Caco-2 (cell line): ENCODE measurements around the gene SAMD9. TPM values are rescaled to one million over a fixed set of nuclear protein-coding genes. Genes with fewer than 3 reads are reported as not detected.

ENCODE experiments used
- BruUV-seq: library from RNA; stranded (reverse); fragments of 400-500 nt; replicated peaks from 2 replicates; lab custom pipeline; 2021; lab: Mats Ljungman, UMichigan
- CTCF ChIA-PET: fragments of 300-600 bp; sonication (Branson Sonifier 250); formaldehyde crosslinking; loops from one replicate; lab custom pipeline; 2022; ENCODE audit warnings: antibody characterized with exemption; lab: Charles Lee
- POLR2A ChIA-PET: fragments of 300-600 bp; sonication (Branson Sonifier 250); formaldehyde crosslinking; loops from one replicate; lab custom pipeline; 2022; ENCODE audit warnings: antibody characterized with exemption; lab: Charles Lee
- DNase-seq, 2 experiments: peaks; one replicate each; pipeline versions ENCODE4 v3.0.0 to v3.0.0-alpha.2; 2020 to 2022
- H3K27me3 ChIP-seq: replicated peaks from 2 replicates; pipeline ENCODE4 v1.6.0; 2011; ENCODE audit warnings: low read length; ENCODE audit not compliant: control insufficient read depth, insufficient read depth
- H3K36me3 ChIP-seq: 2 replicates; pipeline ENCODE4 v1.5.1; 2011; ENCODE audit warnings: low read length; ENCODE audit not compliant: control insufficient read depth, insufficient read depth
- H3K4me1 ChIP-seq: fragments of 250-450 bp; sonication (Bioruptor Pico); 2 replicates; pipeline ENCODE4 v1.5.1; 2020; ENCODE audit warnings: mild to moderate bottlenecking
- H3K4me3 ChIP-seq: 2 replicates; pipeline ENCODE4 v1.5.1; 2011; ENCODE audit warnings: low read depth, mild to moderate bottlenecking, control low read depth, low read length
- H3K9me3 ChIP-seq: fragments of 250-450 bp; sonication (Bioruptor Pico); 2 replicates; pipeline ENCODE4 v1.5.1; 2020; ENCODE audit warnings: mild to moderate bottlenecking, moderate library complexity
- H3K27ac Mint-ChIP-seq: one replicate; pipeline ENCODE4 v1.8.0; 2022; ENCODE audit warnings: mixed read lengths; ENCODE audit not compliant: unreplicated experiment
- H3K27me3 Mint-ChIP-seq: one replicate; pipeline ENCODE4 v1.8.0; 2022; ENCODE audit warnings: mixed read lengths; ENCODE audit not compliant: insufficient read depth, unreplicated experiment
- H3K36me3 Mint-ChIP-seq: one replicate; pipeline ENCODE4 v1.8.0; 2022; ENCODE audit warnings: mild to moderate bottlenecking, mixed read lengths; ENCODE audit not compliant: insufficient read depth, unreplicated experiment
- H3K4me1 Mint-ChIP-seq: one replicate; pipeline ENCODE4 v1.8.0; 2022; ENCODE audit warnings: low read depth, mixed read lengths; ENCODE audit not compliant: unreplicated experiment
- H3K4me3 Mint-ChIP-seq: one replicate; pipeline ENCODE4 v1.8.0; 2022; ENCODE audit warnings: mild to moderate bottlenecking, moderate library complexity, mixed read lengths; ENCODE audit not compliant: unreplicated experiment
- H3K9me3 Mint-ChIP-seq: one replicate; pipeline ENCODE4 v1.8.0; 2022; ENCODE audit warnings: mixed read lengths; ENCODE audit not compliant: unreplicated experiment
- CTCF ChIP-seq, 2 experiments: fragments of 200-600 bp in 1 of 2; IDR thresholded peaks; 1 replicate in 1 of 2; 2 replicates in 1 of 2; pipeline versions ENCODE4 v1.5.1 to v1.8.0; 2011 to 2022; ENCODE audit warnings: antibody characterized with exemption in 1 of 2, control low read depth in 1 of 2, inconsistent platforms in 1 of 2, low read depth in 1 of 2, low read length in 1 of 2, mild to moderate bottlenecking in 1 of 2, moderate library complexity in 1 of 2; ENCODE audit not compliant: insufficient read depth in 1 of 2, severe bottlenecking in 1 of 2, unreplicated experiment in 1 of 2
- intact Hi-C: fragments of 100-400 bp; cut with micrococcal nuclease; formaldehyde crosslinking; loops from one replicate; pipeline ENCODE4 v1.10.0; 2022; ENCODE audit not compliant: unreplicated experiment
- total RNA-seq: library from RNA; stranded (reverse); gene quantifications from 2 replicates; pipeline ENCODE4 v1.2.3, GENCODE V29; 2022

SAMD9 gene
- total RNA-seq, 1 experiment from 2014 or later: 0.64 TPM

GRCh38 chr7:93140582-93141191 is 22.9 kb upstream of the SAMD9 start:
- H3K4me3 Mint-ChIP-seq: no peak overlapping the region
- no peaks in the 10 kb centered on the region for H3K9me3 Mint-ChIP-seq
- H3K9me3 ChIP-seq: no peaks in the 10 kb centered on the region
- intact Hi-C loops: no loop called here
- CTCF ChIA-PET: no interaction called here
- H3K27me3 Mint-ChIP-seq: no peaks in the 10 kb centered on the region
- H3K4me1 ChIP-seq: no peaks in the 10 kb centered on the region
- POLR2A ChIA-PET: no interaction called here
- H3K36me3 Mint-ChIP-seq: no peaks in the 10 kb centered on the region
- H3K4me3 ChIP-seq: no peak overlapping the region
- H3K4me1 Mint-ChIP-seq: peaks cover under 1% of the 10 kb centered on the region
- TF ChIP-seq CTCF (IDR thresholded peaks at IDR 0.05; ENCODE audit: insufficient read depth in 1 of 2, low read depth in 1 of 2, low read length in 1 of 2, severe bottlenecking in 1 of 2, unreplicated experiment in 1 of 2): no peak
- H3K27me3 ChIP-seq: no peaks in the 10 kb centered on the region; the same call in 1 of the 2 replicates
- no peak overlapping the region for H3K27ac Mint-ChIP-seq
- no TSS peak for BruUV-seq
- H3K36me3 ChIP-seq: no peaks in the 10 kb centered on the region
- DNase-seq: no peak

- H3K4me1 ChIP-seq: no peaks in the 10 kb centered on the region
- no peak for TF ChIP-seq CTCF (IDR thresholded peaks at IDR 0.05; ENCODE audit: insufficient read depth in 1 of 2, low read depth in 1 of 2, low read length in 1 of 2, severe bottlenecking in 1 of 2, unreplicated experiment in 1 of 2)
Observed at GRCh38 chr7:93138576-93138975, 20.8 kb upstream of the SAMD9 start.

GRCh38 chr7:93133005-93133404 is 15.2 kb upstream of the SAMD9 start:
- Histone ChIP-seq H3K9me3 (no peaks in the 10 kb centered on the region), H3K36me3 (no peaks in the 10 kb centered on the region), H3K4me1 (no peaks in the 10 kb centered on the region), H3K4me3 (no peak overlapping the region), H3K27me3 (no peaks in the 10 kb centered on the region)
- ChIA-PET POLR2A (no interaction called here), CTCF (no interaction called here)
- no peak for TF ChIP-seq CTCF (IDR thresholded peaks at IDR 0.05; ENCODE audit: insufficient read depth in 1 of 2, low read depth in 1 of 2, low read length in 1 of 2, severe bottlenecking in 1 of 2, unreplicated experiment in 1 of 2)
- BruUV-seq: no TSS peak
- DNase-seq: no peak
- Mint-ChIP-seq H3K9me3 (no peaks in the 10 kb centered on the region), H3K4me1 (no peaks in the 10 kb centered on the region), H3K27ac (no peak overlapping the region), H3K4me3 (no peak overlapping the region), H3K27me3 (peaks cover 20% of the 10 kb centered on the region), H3K36me3 (no peaks in the 10 kb centered on the region)
- intact Hi-C loops: no loop called here

More at GRCh38 chr7:93138576-93138975, 20.8 kb upstream of the SAMD9 start:
- Histone ChIP-seq H3K4me3 (no peak overlapping the region), H3K27me3 (no peaks in the 10 kb centered on the region; the same call in 1 of the 2 replicates), H3K9me3 (no peaks in the 10 kb centered on the region), H3K36me3 (no peaks in the 10 kb centered on the region)
- intact Hi-C loops: no loop called here
- ChIA-PET POLR2A (no interaction called here), CTCF (no interaction called here)
- BruUV-seq: no TSS peak
- Mint-ChIP-seq H3K27ac (no peak overlapping the region), H3K27me3 (peaks cover 15% of the 10 kb centered on the region), H3K36me3 (no peaks in the 10 kb centered on the region), H3K4me3 (no peak overlapping the region), H3K9me3 (no peaks in the 10 kb centered on the region), H3K4me1 (no peaks in the 10 kb centered on the region)
- DNase-seq: no peak
